DMS 273 treated with DMSO at 0.1 percent for 48 hours (cell line): ENCODE results near the gene ACAP3.

Experiments
- DNase-seq: peaks from one replicate; lab custom pipeline; 2025; lab: John Stamatoyannopoulos, UW

ACAP3 gene, protein sequence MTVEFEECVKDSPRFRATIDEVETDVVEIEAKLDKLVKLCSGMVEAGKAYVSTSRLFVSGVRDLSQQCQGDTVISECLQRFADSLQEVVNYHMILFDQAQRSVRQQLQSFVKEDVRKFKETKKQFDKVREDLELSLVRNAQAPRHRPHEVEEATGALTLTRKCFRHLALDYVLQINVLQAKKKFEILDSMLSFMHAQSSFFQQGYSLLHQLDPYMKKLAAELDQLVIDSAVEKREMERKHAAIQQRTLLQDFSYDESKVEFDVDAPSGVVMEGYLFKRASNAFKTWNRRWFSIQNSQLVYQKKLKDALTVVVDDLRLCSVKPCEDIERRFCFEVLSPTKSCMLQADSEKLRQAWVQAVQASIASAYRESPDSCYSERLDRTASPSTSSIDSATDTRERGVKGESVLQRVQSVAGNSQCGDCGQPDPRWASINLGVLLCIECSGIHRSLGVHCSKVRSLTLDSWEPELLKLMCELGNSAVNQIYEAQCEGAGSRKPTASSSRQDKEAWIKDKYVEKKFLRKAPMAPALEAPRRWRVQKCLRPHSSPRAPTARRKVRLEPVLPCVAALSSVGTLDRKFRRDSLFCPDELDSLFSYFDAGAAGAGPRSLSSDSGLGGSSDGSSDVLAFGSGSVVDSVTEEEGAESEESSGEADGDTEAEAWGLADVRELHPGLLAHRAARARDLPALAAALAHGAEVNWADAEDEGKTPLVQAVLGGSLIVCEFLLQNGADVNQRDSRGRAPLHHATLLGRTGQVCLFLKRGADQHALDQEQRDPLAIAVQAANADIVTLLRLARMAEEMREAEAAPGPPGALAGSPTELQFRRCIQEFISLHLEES

GRCh38 chr1:1307923-1308755, at the start of gene ACAP3, which contains the start of gene PUSL1:
ACAP3 (minus strand) TSS chr1:1307930; CDS start chr1:1307815, 115 bp downstream.
PUSL1 (plus strand) TSS chr1:1308597; CDS start chr1:1308644, 47 bp downstream.
- peak; percentile 80 for DNase-seq

GRCh38 chr1:1356796-1357401, 49.2 kb upstream of the ACAP3 start:
- DNase-seq = no peak

DNA sequence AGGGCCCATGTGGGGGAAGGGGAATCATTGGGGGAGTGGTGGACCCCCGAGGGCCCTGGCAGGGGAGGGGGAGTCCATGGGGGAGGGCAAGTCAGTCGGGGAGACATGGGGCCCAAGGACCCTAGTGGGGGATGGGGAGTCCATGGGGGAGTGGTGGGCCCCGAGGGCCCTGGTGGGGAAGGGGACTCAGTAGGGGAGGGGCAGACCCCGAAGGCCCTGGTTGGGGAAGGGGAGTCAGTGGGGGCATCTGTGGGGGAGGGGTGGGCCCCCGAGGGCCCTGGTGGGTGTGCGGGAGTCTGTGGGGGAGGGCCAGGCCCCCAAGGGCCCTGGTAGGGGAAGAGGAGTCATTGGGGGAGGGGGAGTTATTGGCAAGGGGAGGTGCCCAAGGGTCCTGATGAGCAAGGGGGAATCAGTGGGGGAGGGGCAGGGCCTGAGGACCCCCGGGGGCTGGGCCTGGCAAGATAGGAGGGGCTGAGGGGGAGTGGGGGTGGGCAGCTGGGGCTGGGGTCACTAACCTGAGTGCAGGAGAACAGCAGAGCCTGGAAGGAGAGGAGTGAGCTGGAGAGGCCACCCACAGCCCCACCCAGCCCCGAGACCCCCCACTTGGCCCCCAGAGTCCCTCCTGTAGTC, 48.6 kb upstream of the ACAP3 start:
- no peak for DNase-seq

DNA sequence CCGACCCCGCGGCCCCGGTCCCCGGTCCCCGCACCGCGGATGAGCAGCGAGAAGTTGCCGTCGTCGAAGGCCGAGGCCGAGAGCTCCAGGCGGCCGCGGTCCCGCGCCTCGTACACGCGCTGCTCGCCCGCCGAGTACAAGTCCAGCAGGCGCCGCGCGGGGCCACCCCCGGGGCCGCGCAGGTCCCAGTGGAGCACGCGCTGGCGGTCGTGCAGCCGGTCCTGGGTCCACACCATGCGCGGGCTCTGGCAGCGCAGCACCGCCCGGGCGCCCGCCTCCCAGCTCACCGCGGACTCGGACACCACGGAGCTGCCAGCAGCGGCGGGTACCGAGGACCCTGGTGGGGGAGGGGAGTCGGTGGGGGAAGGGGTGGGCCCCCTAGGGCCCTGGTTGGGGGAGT, 47.7 kb upstream of the ACAP3 start:
- no peak for DNase-seq

GRCh38 chr1:1354271-1355247, 46.8 kb upstream of the ACAP3 start:
- DNase-seq = no peak

DNA sequence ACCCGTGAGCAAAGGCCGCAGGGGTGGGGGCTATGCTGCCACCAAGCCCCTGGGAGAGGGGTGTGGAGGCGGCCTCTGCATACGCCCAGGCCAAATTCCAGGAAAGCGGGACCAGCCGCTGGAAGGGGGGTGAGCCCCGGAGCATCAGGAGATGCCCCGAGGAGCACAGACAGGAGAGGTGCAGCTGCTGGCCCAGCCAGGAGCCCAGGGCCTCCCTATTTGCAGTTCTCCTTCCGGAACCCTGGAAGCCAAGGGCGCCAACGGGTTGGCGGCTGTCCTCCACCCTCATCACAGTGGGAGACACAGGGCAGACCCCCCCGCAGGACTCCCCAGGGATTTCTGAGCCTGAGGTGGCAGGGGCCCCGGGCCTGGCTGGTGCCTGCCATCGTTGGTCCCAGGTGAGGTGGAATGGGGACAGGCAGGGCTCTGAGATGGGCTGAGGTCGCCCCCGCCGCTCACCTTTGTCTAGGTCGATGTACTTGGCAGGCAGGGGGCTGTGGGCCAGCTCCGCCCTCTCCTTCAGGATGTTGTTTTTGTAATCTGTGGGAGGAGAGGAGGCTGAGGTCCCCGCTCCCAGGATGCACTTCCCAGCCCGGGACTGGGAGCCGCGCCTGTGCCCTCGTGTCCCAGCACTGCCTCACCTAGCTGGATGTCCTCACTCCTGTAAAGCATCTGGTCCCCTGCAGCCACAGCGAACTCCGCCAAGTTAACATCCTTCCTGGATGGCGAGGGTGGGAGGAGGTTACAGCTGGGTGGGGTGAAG, 45.8 kb upstream of the ACAP3 start:
- no peak for DNase-seq

DNA sequence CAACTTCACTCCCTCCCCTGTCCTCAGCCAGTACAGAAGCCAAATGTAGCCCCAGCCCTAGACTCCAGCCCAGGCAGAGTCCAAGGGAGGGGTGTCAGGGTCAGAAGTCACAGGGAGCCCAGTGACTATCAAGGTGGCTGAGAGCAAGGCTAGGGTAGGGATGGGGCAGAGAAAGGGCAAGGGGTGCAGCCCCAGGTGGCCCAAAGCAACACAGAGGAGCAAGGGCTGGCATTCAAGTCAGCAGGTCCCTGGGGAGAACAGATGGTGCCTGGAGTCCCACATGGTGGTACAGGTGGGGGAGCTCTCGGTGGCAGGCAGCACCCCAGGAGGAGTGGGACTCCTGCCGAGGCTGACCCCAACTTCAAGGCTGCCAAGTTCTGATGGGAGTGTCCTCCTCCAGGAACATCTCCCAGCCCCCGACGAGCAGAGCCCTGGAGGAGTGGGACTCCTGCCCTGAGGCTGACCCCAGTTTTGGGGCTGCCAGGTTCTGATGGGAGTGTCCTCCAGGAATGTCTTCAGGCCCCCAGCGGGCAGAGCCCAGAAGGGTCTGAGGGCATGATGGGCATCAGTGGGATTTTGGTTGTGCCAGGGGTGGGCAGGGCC, 45.2 kb upstream of the ACAP3 start:
- no peak for DNase-seq

GRCh38 chr1:1351511-1352427, 44.0 kb upstream of the ACAP3 start:
- no peak for DNase-seq

- DNase-seq = no peak
These were observed 41.7 kb upstream of the ACAP3 start, which contains the start of gene DVL1 for GRCh38 chr1:1349256-1350012. DVL1 (minus strand) TSS chr1:1349418; CDS start chr1:1349065, 353 bp downstream.

DNA sequence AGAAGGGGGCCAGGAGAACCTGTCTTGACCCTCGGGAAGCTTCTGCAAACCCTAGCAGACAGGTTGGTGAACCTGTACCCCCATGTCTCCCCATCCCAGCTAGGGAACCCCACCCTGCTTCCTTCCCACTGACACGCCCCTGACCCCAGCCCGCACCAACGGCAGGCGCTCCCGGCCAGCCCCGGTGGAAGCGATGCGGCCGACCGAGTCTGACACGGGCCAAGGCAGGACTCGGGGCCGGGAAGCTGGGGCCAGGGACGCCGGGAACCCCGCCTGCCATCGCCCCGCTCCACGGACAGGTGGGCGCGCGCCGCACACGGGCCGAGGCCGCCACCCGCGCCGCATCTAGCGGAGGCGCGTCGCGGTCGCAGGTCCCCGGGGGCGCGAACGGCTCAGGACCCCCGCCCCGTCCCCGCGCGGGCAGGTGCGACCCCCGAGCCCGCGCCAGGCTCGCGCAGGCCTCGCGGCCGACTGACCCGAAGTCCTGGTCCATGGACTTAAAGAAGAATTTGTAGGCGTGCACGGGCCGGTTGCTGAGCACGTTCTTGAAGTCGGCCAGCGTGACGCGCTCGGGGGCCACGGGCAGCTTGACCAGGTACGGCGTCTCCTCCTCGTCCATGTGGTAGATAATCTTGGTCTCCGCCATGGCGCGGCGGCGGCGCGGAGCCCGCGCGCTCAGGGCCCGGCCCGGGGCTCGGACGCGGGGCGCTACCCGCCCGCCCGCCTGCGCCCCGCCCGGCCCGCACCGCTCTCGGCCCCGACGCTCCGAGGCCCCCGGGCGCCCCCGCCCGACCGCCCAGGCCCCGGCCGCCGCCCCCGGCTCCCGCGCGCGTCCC, 40.9 kb upstream of the ACAP3 start:
- no peak for DNase-seq

- no peak for DNase-seq
These were observed 40.1 kb upstream of the ACAP3 start for GRCh38 chr1:1347663-1348419.

DNA sequence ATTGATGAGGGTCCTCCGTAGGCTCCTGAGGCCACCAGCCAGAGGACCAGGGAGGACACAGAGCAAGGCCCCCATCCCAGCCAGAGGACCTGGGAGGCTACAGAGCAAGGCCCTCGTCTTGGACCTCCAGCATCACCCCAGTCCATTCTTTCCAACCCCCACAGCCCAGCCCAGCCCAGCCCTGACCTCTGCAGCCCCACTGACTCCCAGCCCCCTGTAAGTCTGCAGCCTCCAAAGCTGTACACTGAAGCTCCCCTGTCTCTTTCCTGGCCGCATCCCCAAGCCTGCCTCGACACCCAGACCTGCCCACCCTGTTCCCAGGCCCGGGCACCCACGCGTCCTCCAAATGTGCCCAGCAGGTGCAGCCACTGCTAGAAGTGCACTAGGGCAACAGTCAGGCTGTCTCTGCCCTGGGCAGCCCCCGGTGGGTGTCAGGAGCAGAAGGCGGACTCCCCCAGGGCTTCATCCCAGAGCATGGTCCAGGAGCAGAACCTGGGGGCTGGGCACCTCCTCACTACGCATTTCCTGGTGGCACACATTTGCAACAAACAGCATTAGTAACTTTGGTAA, 39.4 kb upstream of the ACAP3 start:
- DNase-seq = no peak

DNA sequence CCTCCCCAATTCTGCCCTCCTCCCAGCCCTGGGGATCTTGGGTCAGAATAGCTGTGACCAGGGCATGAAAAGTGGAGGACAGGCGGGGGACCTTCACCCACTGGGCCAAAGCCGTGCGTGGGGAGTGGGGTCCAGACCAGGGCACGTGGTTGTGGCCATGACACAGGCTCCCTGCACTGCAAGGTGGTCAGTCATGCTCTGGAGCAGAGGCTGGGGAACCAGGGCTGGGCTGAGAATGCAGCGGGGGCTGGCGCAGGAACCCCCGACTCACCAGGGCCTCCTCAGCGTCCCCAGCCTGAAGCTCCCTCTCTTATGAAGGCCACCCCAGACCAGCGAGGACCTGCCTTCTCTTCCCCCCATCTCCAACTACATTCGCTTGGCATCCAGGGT, 38.8 kb upstream of the ACAP3 start:
- DNase-seq = no peak

DNA sequence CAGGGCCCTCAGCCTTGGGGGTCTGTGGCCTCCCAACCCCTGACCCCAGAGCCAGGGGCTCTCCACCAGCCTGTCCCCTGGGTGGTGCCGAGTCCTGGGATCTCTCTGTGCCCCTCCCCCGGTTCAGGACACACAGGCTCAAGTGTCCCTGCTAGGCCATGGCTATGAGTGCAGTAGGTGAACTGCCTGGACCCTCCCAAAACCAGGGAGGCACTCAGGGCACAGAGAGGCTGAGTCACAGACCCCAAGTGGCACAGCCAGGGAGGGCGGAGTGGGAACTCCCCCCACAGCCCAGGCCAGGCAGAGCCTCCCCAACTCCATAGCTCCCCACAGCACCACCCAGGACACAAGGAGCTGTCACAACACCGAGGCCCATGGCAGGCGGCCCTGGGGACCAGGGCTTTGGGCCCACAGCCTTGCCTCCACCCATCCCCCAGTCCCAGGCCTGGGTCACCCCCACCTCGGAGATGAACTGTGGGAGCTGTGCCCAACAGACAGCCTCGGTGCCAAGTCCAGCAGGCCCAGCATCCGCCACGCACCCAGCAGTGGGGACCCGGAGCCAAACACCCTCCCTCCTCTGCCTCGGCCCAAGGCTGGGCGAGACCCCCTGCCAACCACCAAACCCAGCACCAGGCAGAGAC, 38.2 kb upstream of the ACAP3 start:
- DNase-seq = no peak
